ENCODE measurements around the gene AP2M1.

The AP2M1 gene

DNA sequence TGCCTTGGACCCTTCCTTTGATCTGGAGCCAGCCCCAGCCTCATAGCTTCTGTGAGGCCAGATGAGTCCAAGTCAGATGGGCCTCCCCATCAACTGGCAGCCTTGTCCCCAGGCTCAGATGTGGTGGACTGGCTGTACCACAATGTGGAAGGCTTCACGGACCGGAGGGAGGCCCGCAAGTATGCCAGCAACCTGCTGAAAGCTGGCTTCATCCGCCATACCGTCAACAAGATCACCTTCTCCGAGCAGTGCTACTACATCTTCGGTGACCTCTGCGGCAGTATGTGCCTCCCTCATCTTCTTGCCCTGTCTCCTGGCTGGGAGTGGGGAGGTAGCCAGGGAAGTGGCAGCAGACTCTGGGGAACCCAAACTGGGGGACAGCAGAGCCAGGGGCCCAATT, 6.9 kb upstream of the AP2M1 start:
- H3K4me3 ChIP-seq (ENCODE audit: low read depth, low read length), result no peak overlapping the region
- TF ChIP-seq, protein P1, sequence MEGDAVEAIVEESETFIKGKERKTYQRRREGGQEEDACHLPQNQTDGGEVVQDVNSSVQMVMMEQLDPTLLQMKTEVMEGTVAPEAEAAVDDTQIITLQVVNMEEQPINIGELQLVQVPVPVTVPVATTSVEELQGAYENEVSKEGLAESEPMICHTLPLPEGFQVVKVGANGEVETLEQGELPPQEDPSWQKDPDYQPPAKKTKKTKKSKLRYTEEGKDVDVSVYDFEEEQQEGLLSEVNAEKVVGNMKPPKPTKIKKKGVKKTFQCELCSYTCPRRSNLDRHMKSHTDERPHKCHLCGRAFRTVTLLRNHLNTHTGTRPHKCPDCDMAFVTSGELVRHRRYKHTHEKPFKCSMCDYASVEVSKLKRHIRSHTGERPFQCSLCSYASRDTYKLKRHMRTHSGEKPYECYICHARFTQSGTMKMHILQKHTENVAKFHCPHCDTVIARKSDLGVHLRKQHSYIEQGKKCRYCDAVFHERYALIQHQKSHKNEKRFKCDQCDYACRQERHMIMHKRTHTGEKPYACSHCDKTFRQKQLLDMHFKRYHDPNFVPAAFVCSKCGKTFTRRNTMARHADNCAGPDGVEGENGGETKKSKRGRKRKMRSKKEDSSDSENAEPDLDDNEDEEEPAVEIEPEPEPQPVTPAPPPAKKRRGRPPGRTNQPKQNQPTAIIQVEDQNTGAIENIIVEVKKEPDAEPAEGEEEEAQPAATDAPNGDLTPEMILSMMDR (IDR thresholded peaks at IDR 0.05; ENCODE audit: control insufficient read depth, extremely low read depth, insufficient read depth), result no peak
- DNase-seq (ENCODE audit: low read depth), result no peak

DNA sequence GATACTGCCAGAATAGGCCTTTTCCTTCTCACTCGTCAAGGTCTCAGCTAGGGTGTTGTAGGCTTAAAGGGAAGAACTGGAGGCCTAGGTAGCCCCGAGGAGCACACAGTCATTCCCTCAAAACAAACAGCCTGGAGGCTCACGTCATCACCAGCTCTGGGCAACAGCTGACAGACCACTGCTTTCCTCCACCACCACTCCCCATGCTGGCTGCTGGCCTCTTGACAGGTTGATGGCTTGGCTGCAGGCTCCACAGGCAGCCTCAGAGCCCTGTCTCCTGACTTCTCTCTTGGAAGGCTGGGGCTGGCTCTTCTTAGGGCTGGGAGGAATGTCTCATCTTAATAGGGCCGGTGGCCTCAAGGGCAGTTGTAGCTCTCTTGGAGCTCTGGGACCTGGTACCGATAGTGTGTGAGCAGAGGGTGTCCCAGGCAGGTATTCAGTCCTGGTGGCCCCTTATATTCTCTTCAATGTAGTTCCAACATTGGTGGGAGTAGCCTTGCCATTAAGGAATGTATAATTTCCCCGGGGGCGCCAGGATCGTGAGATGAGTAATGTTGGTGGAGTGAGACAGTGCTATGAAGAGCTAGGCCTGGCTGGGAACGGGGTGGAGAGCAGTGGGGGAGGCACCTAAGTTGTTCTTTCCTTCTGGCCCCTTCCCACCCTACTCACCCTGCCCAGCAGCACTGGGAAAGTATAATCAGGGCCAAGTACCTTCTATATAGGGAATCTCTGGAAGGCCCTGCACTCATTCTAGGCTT, 6.1 kb upstream of the AP2M1 start:
- TF ChIP-seq, protein P1 (IDR thresholded peaks at IDR 0.05; ENCODE audit: control insufficient read depth, extremely low read depth, insufficient read depth), result no peak
- no peak for DNase-seq (ENCODE audit: low read depth)
- H3K4me3 ChIP-seq (ENCODE audit: low read depth, low read length), result no peak overlapping the region

DNA sequence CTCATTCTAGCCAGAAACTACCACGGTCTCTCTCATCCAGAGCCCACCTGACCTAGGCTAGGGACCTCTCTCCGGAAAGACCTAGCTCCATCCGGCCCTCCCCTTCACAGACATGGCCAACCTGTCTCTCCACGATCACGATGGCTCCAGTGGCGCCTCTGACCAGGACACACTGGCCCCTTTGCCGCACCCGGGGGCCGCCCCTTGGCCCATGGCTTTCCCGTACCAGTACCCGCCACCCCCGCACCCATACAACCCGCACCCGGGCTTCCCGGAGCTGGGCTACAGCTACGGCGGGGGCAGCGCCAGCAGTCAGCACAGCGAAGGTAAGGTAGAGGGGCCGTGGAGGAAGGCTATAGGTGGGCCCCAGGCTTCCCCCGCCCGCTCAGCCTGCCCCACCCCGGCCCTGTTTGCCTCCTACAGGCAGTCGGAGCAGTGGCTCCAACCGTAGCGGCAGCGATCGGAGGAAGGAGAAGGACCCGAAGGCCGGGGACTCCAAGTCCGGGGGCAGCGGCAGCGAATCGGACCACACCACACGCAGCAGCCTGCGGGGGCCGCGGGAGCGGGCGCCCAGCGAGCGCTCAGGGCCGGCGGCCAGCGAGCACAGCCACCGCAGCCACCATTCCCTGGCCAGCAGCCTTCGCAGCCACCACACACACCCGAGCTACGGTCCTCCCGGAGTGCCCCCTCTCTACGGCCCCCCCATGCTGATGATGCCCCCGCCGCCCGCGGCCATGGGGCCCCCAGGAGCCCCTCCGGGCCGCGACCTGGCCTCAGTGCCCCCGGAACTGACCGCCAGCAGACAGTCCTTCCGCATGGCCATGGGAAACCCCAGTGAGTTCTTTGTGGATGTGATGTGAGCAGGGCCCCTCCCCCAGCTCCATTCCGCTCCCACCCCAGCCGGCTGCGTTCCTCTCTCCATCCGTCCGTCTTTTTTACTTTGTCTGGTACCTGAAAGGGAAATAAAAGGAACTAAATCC, 4.5 kb upstream of the AP2M1 start:
- TF ChIP-seq, protein P1 (IDR thresholded peaks at IDR 0.05; ENCODE audit: control insufficient read depth, extremely low read depth, insufficient read depth), result no peak
- no peak overlapping the region for H3K4me3 ChIP-seq (ENCODE audit: low read depth, low read length)
- DNase-seq (ENCODE audit: low read depth), result no peak

DNA sequence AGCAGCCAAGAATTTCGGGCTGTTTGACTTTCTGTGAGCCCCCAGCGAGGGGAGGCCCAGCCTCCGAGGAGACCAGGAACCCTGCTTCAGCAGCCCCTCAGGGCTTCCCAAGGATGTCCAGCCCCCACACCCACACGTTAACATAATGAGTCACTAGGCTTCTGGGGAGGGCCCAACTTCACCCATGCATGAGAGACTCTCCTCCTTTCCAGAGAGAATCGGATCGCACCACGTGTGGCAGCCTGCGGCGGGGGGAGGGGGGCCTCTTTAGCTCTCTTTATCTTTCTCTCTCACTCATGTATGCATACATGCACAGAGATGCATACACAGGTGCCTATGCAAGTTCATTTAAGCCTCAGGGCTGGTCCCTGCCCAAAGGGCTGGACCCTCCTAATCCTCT, 3.1 kb upstream of the AP2M1 start:
- DNase-seq (ENCODE audit: low read depth), result no peak
- no peak overlapping the region for H3K4me3 ChIP-seq (ENCODE audit: low read depth, low read length)
- TF ChIP-seq, protein P1 (IDR thresholded peaks at IDR 0.05; ENCODE audit: control insufficient read depth, extremely low read depth, insufficient read depth), result no peak

DNA sequence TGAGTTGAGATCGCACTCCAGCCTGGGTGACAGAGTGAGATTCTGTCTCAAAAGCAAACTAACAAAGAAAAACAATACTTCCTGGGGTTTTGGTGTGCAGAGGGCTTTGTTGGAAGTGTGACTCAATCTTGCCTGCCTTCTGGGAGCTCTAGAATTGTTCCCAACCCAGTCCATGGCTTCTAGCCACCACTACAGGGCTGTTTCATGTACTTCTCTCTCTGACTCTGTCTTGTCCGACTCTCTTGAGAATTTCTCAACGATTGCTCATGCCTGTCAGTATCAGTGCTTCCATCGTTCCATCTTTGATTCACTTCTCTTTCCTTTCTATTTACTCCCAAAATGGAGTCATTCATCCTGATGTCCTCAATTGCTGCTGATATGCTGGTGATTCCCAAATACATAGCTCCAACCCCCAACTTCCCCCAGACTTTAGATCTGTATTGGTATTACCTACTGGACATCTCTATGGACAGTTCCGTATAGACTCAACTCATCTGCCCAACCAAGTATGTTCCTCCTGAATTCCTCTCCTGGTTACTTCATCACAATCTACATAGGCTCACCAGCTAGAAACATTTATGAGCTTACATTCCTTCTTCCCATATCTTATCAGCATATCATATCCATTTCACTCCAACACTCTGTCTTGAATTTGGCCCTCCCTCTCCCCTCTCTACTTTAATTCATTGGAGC, 1.8 kb upstream of the AP2M1 start:
- no peak overlapping the region for H3K4me3 ChIP-seq (ENCODE audit: low read depth, low read length)
- TF ChIP-seq, protein P1 (IDR thresholded peaks at IDR 0.05; ENCODE audit: control insufficient read depth, extremely low read depth, insufficient read depth), result no peak
- no peak for DNase-seq (ENCODE audit: low read depth)

DNA sequence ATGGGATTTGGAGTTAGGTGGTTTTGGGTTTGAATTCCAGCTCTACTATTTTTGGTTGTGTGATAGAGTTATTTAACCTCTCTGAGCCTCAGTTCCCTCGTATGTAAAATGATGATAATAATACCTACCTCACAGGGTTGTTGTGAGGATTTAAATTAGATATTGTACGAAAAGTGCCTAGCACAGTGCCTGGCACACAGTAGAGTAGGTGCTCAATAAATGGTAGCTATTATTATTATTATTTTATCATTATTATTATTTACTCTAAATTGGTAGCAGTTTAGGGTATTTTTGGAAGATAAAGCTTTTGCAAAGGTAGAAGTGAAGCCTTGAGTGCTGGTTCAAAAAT, 1.3 kb upstream of the AP2M1 start:
- no peak overlapping the region for H3K4me3 ChIP-seq (ENCODE audit: low read depth, low read length)
- TF ChIP-seq, protein P1 (IDR thresholded peaks at IDR 0.05; ENCODE audit: control insufficient read depth, extremely low read depth, insufficient read depth), result no peak
- no peak for DNase-seq (ENCODE audit: low read depth)
